GM10266 (cell line): ENCODE results near the gene STK32B.

ENCODE experiments used
- DNase-seq: peaks from one replicate; pipeline ENCODE4 v3.0.0; 2012; ENCODE audit errors: extremely low spot score
- CTCF ChIP-seq: IDR thresholded peaks from 2 replicates; pipeline ENCODE4 v1.5.1; 2012; ENCODE audit warnings: mild to moderate bottlenecking, low read depth; ENCODE audit not compliant: control insufficient read depth, insufficient read depth; ENCODE audit errors: missing control alignments

STK32B gene

GRCh38 chr4:5158825-5159224 lies 107.5 kb downstream of the STK32B start:
- TF ChIP-seq CTCF, result no peak
- no peak for DNase-seq

GRCh38 chr4:5160668-5161067 lies 109.4 kb downstream of the STK32B start:
- TF ChIP-seq CTCF, result no peak
- no peak for DNase-seq

DNA sequence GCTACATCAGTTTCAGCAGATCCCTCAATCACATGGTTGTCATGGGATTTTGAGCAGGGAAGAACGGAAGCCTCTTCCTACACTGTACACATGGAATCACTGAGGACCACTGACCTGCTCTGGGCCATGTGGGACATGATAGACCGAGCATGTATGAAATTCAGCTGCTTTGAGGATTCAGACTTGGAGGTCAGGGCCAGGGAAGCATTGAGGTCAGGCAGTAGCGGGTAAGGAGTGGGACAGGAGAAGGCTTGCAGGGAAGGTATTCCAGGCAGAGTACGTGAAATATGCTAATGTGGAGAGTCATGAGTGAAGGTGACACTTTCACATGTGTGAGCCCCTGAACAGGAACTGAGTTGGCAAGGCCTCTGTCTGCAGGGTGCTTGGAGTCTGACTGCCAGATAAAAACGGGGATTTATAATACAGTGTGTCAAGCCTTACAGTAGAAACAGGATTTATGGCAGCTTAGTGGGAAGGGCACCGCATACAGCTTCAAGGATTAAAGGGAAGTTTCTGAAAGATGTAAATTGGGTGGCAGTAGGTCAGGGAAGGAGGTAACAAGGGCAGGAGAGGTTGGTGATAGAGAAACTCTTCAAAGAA lies 111.7 kb downstream of the STK32B start:
- DNase-seq, result no peak
- no peak for TF ChIP-seq CTCF

GRCh38 chr4:5164221-5164912 lies 113.1 kb downstream of the STK32B start:
- TF ChIP-seq CTCF, result no peak
- DNase-seq, result no peak

DNA sequence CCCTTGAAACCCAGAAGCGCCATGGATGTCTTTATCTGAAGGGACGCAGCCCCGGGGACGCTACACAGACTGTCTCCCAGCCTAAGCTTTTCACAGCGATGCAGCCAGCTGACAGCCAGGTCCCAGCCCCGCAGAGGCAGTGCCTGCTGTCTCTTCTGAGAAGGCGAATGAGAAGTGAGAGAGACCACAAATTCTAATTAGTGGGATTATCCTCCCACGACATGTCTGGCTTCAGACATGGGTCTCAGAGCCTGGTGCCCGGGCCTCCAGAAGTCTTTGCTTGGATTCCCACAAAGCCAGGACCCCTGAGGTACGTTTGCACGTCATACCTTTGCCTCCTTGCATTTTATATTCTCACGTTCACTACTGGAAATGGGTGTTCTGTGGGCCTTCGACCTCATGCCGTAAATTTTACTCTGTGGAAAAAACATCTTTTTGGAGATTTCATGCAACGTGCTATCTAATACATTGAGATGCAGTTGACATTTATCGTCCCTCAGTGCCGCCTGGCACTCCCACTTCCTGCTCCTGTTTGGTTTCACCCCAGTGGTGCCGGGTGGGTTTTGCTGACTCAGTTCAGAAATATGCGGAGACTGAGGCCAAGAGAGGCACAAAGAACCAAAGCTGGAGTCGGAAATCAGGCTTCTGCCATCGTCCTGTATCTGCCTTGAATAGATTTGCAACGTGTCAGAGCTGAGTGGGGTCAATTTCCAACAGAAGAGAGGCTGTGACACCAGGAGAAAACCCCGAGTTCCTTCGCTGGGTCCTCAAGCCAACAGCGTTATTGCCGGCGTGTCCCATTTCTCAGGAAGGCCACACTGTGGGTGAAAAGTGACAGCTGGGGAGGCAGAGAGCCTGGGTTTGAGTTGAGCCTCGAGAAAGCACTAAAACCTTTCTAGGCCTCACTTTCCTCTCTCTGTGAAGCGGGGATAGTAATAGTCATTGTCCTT lies 114.4 kb downstream of the STK32B start:
- DNase-seq, result no peak
- TF ChIP-seq CTCF, result no peak

DNA sequence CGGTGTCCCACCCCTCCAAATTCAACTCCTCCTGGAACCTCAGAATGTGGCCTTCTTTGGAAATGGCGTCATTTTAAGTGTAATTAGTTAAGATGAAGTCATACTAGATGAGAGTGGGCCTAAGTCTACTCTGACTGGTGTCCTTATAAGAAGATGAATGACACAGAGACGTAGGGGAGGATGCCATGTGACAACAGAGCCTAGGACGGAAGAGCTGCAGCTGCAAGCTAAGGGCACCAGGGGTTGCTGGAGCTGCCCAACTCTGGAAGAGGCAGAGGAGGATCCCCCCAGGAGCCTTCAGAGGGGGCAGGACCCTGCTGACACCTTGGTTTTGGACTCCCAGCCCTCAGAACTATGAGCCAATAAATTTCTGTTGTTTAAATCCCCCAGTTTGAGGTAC lies 115.1 kb downstream of the STK32B start:
- no peak for DNase-seq
- no peak for TF ChIP-seq CTCF
